ENCODE results near the gene POTEJ.
"Not testable (repeated sequence)": the region's sequence is repeated elsewhere in the genome, so short reads cannot be mapped to it uniquely, and the experiment has no call there.

The POTEJ gene

DNA sequence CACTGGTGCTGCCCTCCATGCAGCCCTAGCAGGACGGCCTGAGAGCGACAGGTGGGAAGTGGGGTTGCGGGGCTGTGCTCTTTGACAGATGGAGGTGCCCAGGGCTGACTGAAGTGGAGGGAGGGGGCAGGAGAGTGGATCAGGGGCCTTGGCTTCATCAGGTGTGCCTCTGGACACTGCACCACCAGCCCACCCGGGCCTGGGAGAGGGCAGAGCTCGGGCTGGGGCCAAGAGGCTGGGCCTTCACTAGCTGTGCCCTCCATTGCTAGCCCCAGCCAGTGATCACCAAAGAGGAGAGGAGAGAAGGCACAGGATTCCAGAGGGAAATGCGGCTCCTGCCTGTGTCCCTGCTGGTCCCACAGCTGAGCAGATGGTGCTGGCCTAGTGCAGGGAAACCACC, 14.5 kb upstream of the POTEJ start:
- not testable (repeated sequence) for H2BK5ac ChIP-seq (ENCODE audit: low read depth, low read length, poor library complexity, severe bottlenecking); H4K91ac ChIP-seq (ENCODE audit: low read length); H3K14ac ChIP-seq (ENCODE audit: low read length in 2 of 2); DNase-seq; H2BK12ac ChIP-seq (ENCODE audit: low read length in 2 of 2); H3K4me2 ChIP-seq (ENCODE audit: low read length, poor library complexity, severe bottlenecking); H3K4me3 ChIP-seq (ENCODE audit: insufficient read depth in 1 of 2, low read depth in 1 of 2, low read length in 2 of 2); H3K79me1 ChIP-seq (replicated peaks; ENCODE audit: low read length, poor library complexity, severe bottlenecking); H3K9me3 ChIP-seq (ENCODE audit: control insufficient read depth, low read length); H3K9ac ChIP-seq (ENCODE audit: low read length); H2BK15ac ChIP-seq (ENCODE audit: low read depth, poor library complexity, severe bottlenecking); H3K23ac ChIP-seq (ENCODE audit: low read length in 2 of 2); H2BK120ac ChIP-seq (ENCODE audit: low read depth, low read length); H3K18ac ChIP-seq (ENCODE audit: low read depth in 1 of 2, low read length in 2 of 2); H2AFZ ChIP-seq (ENCODE audit: low read depth, low read length); H2AK5ac ChIP-seq (ENCODE audit: low read length, severe bottlenecking); H3K4me1 ChIP-seq (ENCODE audit: control insufficient read depth, insufficient read depth, low read depth, low read length); H3K27me3 ChIP-seq (ENCODE audit: control insufficient read depth in 1 of 2, insufficient read depth in 1 of 2, low read length in 2 of 2); H4K8ac ChIP-seq (ENCODE audit: low read length); H3K27ac ChIP-seq (ENCODE audit: low read length, poor library complexity, severe bottlenecking); H3K36me3 ChIP-seq (ENCODE audit: control insufficient read depth in 1 of 2, insufficient read depth in 2 of 2, low read depth in 1 of 2, low read length in 2 of 2); H3K4ac ChIP-seq (ENCODE audit: low read depth in 1 of 2, low read length in 2 of 2)
- no CpG with 5 or more reads among the region's 6 CpGs for WGBS

DNA sequence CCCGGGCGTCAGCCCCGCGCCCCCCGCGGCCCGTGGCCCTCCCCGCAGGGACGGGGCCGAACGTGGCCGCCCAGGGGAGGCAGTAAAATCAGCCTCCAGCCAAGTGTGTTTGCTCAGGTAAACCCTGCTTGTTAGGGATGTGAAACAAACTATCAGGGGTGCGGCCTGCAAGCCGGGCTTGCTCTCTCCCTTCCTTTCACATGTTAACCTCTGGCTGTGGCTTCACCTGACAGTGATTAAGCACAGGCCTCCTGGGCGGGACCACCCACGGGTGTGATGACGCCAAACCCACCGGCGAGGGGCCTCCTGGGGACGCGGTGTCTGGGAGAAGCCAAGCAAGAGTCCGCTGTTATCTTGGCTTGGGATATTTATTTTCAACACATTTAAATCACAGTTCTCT, 13.2 kb upstream of the POTEJ start:
- no CpG with 5 or more reads among the region's 22 CpGs for WGBS

DNA sequence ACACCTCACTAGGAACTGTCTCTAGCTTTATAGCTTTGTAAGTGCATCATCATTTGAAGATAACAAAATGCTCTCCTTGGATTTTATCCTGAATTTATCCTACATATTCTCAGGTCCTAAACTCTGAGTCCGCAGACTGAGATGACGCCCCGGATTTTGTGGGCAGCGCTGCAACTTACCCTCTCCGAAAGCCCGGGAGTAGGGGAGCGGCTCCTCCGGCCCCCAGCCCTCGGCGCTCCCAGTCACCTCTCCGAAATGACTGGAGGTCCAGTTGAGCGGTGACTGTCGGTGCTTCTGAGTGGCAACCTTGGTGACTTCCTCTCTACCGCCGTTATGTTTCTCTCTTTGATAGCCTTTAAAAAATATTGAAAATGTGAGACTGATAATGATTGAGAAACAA, 12.8 kb upstream of the POTEJ start:
- WGBS, result no CpG with 5 or more reads among the region's 15 CpGs
- not testable (repeated sequence) for H2BK5ac ChIP-seq (ENCODE audit: low read depth, low read length, poor library complexity, severe bottlenecking); H2BK15ac ChIP-seq (ENCODE audit: low read depth, poor library complexity, severe bottlenecking); H3K18ac ChIP-seq (ENCODE audit: low read depth in 1 of 2, low read length in 2 of 2); H2BK120ac ChIP-seq (ENCODE audit: low read depth, low read length); H3K4me1 ChIP-seq (ENCODE audit: control insufficient read depth, insufficient read depth, low read depth, low read length); H4K8ac ChIP-seq (ENCODE audit: low read length); H3K4ac ChIP-seq (ENCODE audit: low read depth in 1 of 2, low read length in 2 of 2); H3K27ac ChIP-seq (ENCODE audit: low read length, poor library complexity, severe bottlenecking); H3K9me3 ChIP-seq (ENCODE audit: control insufficient read depth, low read length); H4K91ac ChIP-seq (ENCODE audit: low read length); H3K4me2 ChIP-seq (ENCODE audit: low read length, poor library complexity, severe bottlenecking); H3K9ac ChIP-seq (ENCODE audit: low read length); H3K27me3 ChIP-seq (ENCODE audit: control insufficient read depth in 1 of 2, insufficient read depth in 1 of 2, low read length in 2 of 2); H3K36me3 ChIP-seq (ENCODE audit: control insufficient read depth in 1 of 2, insufficient read depth in 2 of 2, low read depth in 1 of 2, low read length in 2 of 2); H2AK5ac ChIP-seq (ENCODE audit: low read length, severe bottlenecking); H2AFZ ChIP-seq (ENCODE audit: low read depth, low read length); H3K4me3 ChIP-seq (ENCODE audit: insufficient read depth in 1 of 2, low read depth in 1 of 2, low read length in 2 of 2); H3K79me1 ChIP-seq (replicated peaks; ENCODE audit: low read length, poor library complexity, severe bottlenecking); H3K14ac ChIP-seq (ENCODE audit: low read length in 2 of 2); DNase-seq; H2BK12ac ChIP-seq (ENCODE audit: low read length in 2 of 2); H3K23ac ChIP-seq (ENCODE audit: low read length in 2 of 2)

More for the DNA sequence above, 13.2 kb upstream of the POTEJ start:
- not testable (repeated sequence) for H3K23ac ChIP-seq (ENCODE audit: low read length in 2 of 2); H3K79me1 ChIP-seq (replicated peaks; ENCODE audit: low read length, poor library complexity, severe bottlenecking); H2BK5ac ChIP-seq (ENCODE audit: low read depth, low read length, poor library complexity, severe bottlenecking); H3K27ac ChIP-seq (ENCODE audit: low read length, poor library complexity, severe bottlenecking); H3K4me2 ChIP-seq (ENCODE audit: low read length, poor library complexity, severe bottlenecking); H3K27me3 ChIP-seq (ENCODE audit: control insufficient read depth in 1 of 2, insufficient read depth in 1 of 2, low read length in 2 of 2); H3K4me1 ChIP-seq (ENCODE audit: control insufficient read depth, insufficient read depth, low read depth, low read length); H3K9ac ChIP-seq (ENCODE audit: low read length); H3K4ac ChIP-seq (ENCODE audit: low read depth in 1 of 2, low read length in 2 of 2); H2AFZ ChIP-seq (ENCODE audit: low read depth, low read length); H3K14ac ChIP-seq (ENCODE audit: low read length in 2 of 2); H3K9me3 ChIP-seq (ENCODE audit: control insufficient read depth, low read length); H3K18ac ChIP-seq (ENCODE audit: low read depth in 1 of 2, low read length in 2 of 2); H2AK5ac ChIP-seq (ENCODE audit: low read length, severe bottlenecking); H4K91ac ChIP-seq (ENCODE audit: low read length); H4K8ac ChIP-seq (ENCODE audit: low read length); DNase-seq; H3K36me3 ChIP-seq (ENCODE audit: control insufficient read depth in 1 of 2, insufficient read depth in 2 of 2, low read depth in 1 of 2, low read length in 2 of 2); H2BK12ac ChIP-seq (ENCODE audit: low read length in 2 of 2); H3K4me3 ChIP-seq (ENCODE audit: insufficient read depth in 1 of 2, low read depth in 1 of 2, low read length in 2 of 2); H2BK15ac ChIP-seq (ENCODE audit: low read depth, poor library complexity, severe bottlenecking); H2BK120ac ChIP-seq (ENCODE audit: low read depth, low read length)

DNA sequence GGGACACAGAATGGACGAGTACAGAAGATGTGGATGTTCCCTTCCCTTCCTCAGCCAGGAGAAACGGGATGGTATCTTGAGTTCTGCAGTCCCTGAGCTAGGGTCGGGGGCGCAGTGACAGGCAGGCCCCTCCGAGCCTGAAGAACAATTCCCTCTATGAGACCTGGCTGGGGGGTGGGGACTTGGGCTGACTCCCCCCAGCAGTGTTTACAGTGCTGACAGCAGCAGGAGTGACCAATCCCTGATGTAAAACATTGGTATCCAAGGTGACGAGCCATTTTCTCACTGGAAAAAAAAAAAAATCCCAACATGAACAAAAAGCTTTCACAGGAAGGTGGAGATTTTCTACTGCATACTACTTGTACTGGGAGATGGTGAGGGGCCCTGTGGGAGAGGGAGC, 11.8 kb upstream of the POTEJ start, which contains the start of gene CFC1:
Gene CFC1 (minus strand): TSS at position 183 of the 400 bp plus-strand sequence. CDS start 288 bp downstream, outside the sequence.
- not testable (repeated sequence) for H3K4me3 ChIP-seq (ENCODE audit: insufficient read depth in 1 of 2, low read depth in 1 of 2, low read length in 2 of 2); H3K23ac ChIP-seq (ENCODE audit: low read length in 2 of 2); H3K27me3 ChIP-seq (ENCODE audit: control insufficient read depth in 1 of 2, insufficient read depth in 1 of 2, low read length in 2 of 2); H2BK5ac ChIP-seq (ENCODE audit: low read depth, low read length, poor library complexity, severe bottlenecking); H2BK15ac ChIP-seq (ENCODE audit: low read depth, poor library complexity, severe bottlenecking); H3K18ac ChIP-seq (ENCODE audit: low read depth in 1 of 2, low read length in 2 of 2); H2BK12ac ChIP-seq (ENCODE audit: low read length in 2 of 2); H2AK5ac ChIP-seq (ENCODE audit: low read length, severe bottlenecking); H3K9ac ChIP-seq (ENCODE audit: low read length); DNase-seq; H3K27ac ChIP-seq (ENCODE audit: low read length, poor library complexity, severe bottlenecking); H3K4me2 ChIP-seq (ENCODE audit: low read length, poor library complexity, severe bottlenecking); H4K91ac ChIP-seq (ENCODE audit: low read length); H3K9me3 ChIP-seq (ENCODE audit: control insufficient read depth, low read length); H3K4me1 ChIP-seq (ENCODE audit: control insufficient read depth, insufficient read depth, low read depth, low read length); H3K14ac ChIP-seq (ENCODE audit: low read length in 2 of 2); H2BK120ac ChIP-seq (ENCODE audit: low read depth, low read length); H4K8ac ChIP-seq (ENCODE audit: low read length); H3K4ac ChIP-seq (ENCODE audit: low read depth in 1 of 2, low read length in 2 of 2); H3K79me1 ChIP-seq (replicated peaks; ENCODE audit: low read length, poor library complexity, severe bottlenecking); H3K36me3 ChIP-seq (ENCODE audit: control insufficient read depth in 1 of 2, insufficient read depth in 2 of 2, low read depth in 1 of 2, low read length in 2 of 2); H2AFZ ChIP-seq (ENCODE audit: low read depth, low read length)
- no CpG with 5 or more reads among the region's 6 CpGs for WGBS
